H1 (cell line): ENCODE results near the gene ATP11C. TPM values are rescaled to one million over a fixed set of nuclear protein-coding genes. Genes with fewer than 3 reads are reported as not detected.

Experiments
- ATF2 ChIP-seq: IDR thresholded peaks from 2 replicates; pipeline ENCODE4 v1.6.1; 2012; ENCODE audit warnings: low read length, inconsistent platforms
- CHD1 ChIP-seq: IDR thresholded peaks from 2 replicates; pipeline ENCODE4 v1.6.1; 2012; ENCODE audit warnings: low read depth, low read length, improper control_type of control experiment
- E2F6 ChIP-seq: IDR thresholded peaks from 2 replicates; pipeline ENCODE4 v1.6.1; 2012; ENCODE audit warnings: inconsistent platforms
- RXRA ChIP-seq: IDR thresholded peaks from 2 replicates; pipeline ENCODE4 v1.6.1; 2011; ENCODE audit warnings: low read depth, mild to moderate bottlenecking, low read length, moderate library complexity; ENCODE audit not compliant: insufficient read depth
- polyA plus RNA-seq, 7 experiments: library from polyadenylated mRNA; depleted of rRNA in 3 of 7; stranded (reverse) in 5 of 7; unstranded in 2 of 7; fragments of >200 nt in 5 of 7; fragments of 200-250 nt in 2 of 7; gene quantifications; 1 replicate in 5 of 7; 2 replicates in 1 of 7; 4 replicates in 1 of 7; pipeline versions ENCODE4 v1.2.1 to v1.2.3, GENCODE V29; 2011 to 2013; ENCODE audit warnings: missing spikeins in 2 of 7, mixed read lengths in 2 of 7
- total RNA-seq: library from RNA; stranded (reverse); fragmentation: NEBNext Ultra II Directional; extraction: Animal tissue kit (Norgen Biotek cat#: 25700); gene quantifications from 2 replicates; pipeline ENCODE4 v1.2.1, GENCODE V29; 2021

ATP11C gene
- total and polyA plus RNA-seq, 2 of the 8 experiments (the other 6 are each of a cell fraction or from before 2014, with no cell fraction given) = 14.7 to 52.1 TPM

- no peak for TF ChIP-seq ATF2
- no peak for TF ChIP-seq CHD1
- no peak for TF ChIP-seq E2F6
- no peak for TF ChIP-seq RXRA
- TF ChIP-seq, all 59 proteins: peak for 0
Observed at GRCh38 chrX:139825618-139826017, 107.2 kb downstream of the ATP11C start (continued).
